ENCODE results near the gene KCNAB1. TPM values are rescaled to one million over a fixed set of nuclear protein-coding genes. Genes with fewer than 3 reads are reported as not detected.

Gene KCNAB1
- total and polyA plus RNA-seq, 2 of the 8 experiments (the other 6 are each of a cell fraction or from before 2014, with no cell fraction given), result 0.51 to 2.3 TPM

- no peak overlapping the region for H3K14ac ChIP-seq (ENCODE audit: insufficient read length)
- ChIA-PET CTCF (ENCODE audit: partially characterized antibody) (interaction anchor here (15.1 kb wide), 1 partner anchor 10 kb away, joined by 228 read pairs; no protein-coding TSS in a partner anchor), POLR2A (ENCODE audit: partially characterized antibody) (interaction anchor here (1.2 kb wide), 1 partner anchor 9 kb away, joined by 3 read pairs; no protein-coding TSS in a partner anchor)
- 12% methylated on average over 5 of the region's 5 CpGs; no CpG with 5 or more reads in 1 of the 2 experiments for WGBS, 2 experiments (ENCODE audit: extremely low coverage in 1 of 2, insufficient coverage in 1 of 2, insufficient read length in 1 of 2, insufficient replicate concordance in 2 of 2, low coverage in 1 of 2, low lambda C conversion rate in 2 of 2, missing lambda C conversion rate in 1 of 2)
- no peaks in the 10 kb centered on the region for H3K9me3 ChIP-seq (ENCODE audit: insufficient read depth in 2 of 2, low read depth in 1 of 2, low read length in 1 of 2)
- no peak overlapping the region for H2AK5ac ChIP-seq (ENCODE audit: low read depth, low read length)
- no peak overlapping the region for H4K91ac ChIP-seq (replicated peaks; ENCODE audit: insufficient read length, low read length)
- no peaks in the 10 kb centered on the region for H3K79me1 ChIP-seq (ENCODE audit: low read depth, low read length)
- H2BK120ac ChIP-seq (replicated peaks; ENCODE audit: low read depth, low read length), result no peak overlapping the region
- H3K23me2 ChIP-seq (ENCODE audit: low read depth, low read length), result no peaks in the 10 kb centered on the region
- no peak overlapping the region for H3K18ac ChIP-seq (ENCODE audit: extremely low read depth, low read length)
- no peak overlapping the region for H4K8ac ChIP-seq (ENCODE audit: extremely low read depth, insufficient read depth, low read length)
- H2BK12ac ChIP-seq (ENCODE audit: low read depth, low read length), result no peak overlapping the region
- no peak overlapping the region for H3K56ac ChIP-seq (replicated peaks; ENCODE audit: insufficient read length, low read depth, low read length)
- H3K27me3 ChIP-seq (replicated peaks in 1 of 4; ENCODE audit: control insufficient read depth in 3 of 4, extremely low read depth in 1 of 4, insufficient read depth in 3 of 4, low read length in 3 of 4), result no peaks in the 10 kb centered on the region
- no peak overlapping the region for H2BK15ac ChIP-seq (ENCODE audit: low read length)
- peak; percentile 94 for FAIRE-seq
- no peak overlapping the region for H3K23ac ChIP-seq (ENCODE audit: insufficient read length)
- DNase-seq (ENCODE audit: low read depth in 1 of 2, low spot score in 2 of 2), result no peak
- no peak overlapping the region; the same call in 1 of the 2 replicates for H3K27ac ChIP-seq (ENCODE audit: low read depth, low read length)
- H3K4ac ChIP-seq (replicated peaks; ENCODE audit: insufficient read length, low read depth, low read length), result no peak overlapping the region
- H3K9ac ChIP-seq (replicated peaks in 1 of 4; ENCODE audit: extremely low read depth in 1 of 4, low read depth in 3 of 4, low read length in 3 of 4), result no peak overlapping the region
- H2AFZ ChIP-seq (ENCODE audit: low read length), result no peak overlapping the region
- peak overlapping the region in 1 of 4 experiments; percentile 16; a peak in 1 of 8 replicates for H3K4me3 ChIP-seq (ENCODE audit: extremely low read depth in 1 of 4, insufficient read depth in 2 of 4, low read depth in 3 of 4, low read length in 4 of 4)
- H4K5ac ChIP-seq (ENCODE audit: insufficient read length, low read depth, low read length), result no peak overlapping the region
- H2BK5ac ChIP-seq (ENCODE audit: low read depth, low read length), result no peak overlapping the region
- no peak overlapping the region for H2BK20ac ChIP-seq (ENCODE audit: low read length)
- peak overlapping the region; percentile 26 to 46; a peak in 1 of 4 replicates for H3K4me2 ChIP-seq (ENCODE audit: insufficient read depth in 1 of 2, low read depth in 2 of 2, low read length in 2 of 2)
- no peaks in the 10 kb centered on the region for H3K36me3 ChIP-seq (ENCODE audit: control insufficient read depth in 2 of 4, insufficient read depth in 4 of 4, low read length in 3 of 4)
- H3K79me2 ChIP-seq (ENCODE audit: control insufficient read depth in 1 of 2, insufficient read depth in 2 of 2, low read length in 2 of 2), result no peaks in the 10 kb centered on the region
- peaks cover 0 to 9% (median 7%) of the 10 kb centered on the region in 4 experiments; a peak in 2 of 7 replicates for H3K4me1 ChIP-seq (replicated peaks in 1 of 4; ENCODE audit: control insufficient read depth in 3 of 4, insufficient read depth in 4 of 4, low read length in 3 of 4)
- no peaks in the 10 kb centered on the region for H4K20me1 ChIP-seq (replicated peaks in 1 of 2; ENCODE audit: control insufficient read depth in 1 of 2, insufficient read depth in 2 of 2, low read length in 2 of 2)
- no peak for TF ChIP-seq FOSL1 (IDR thresholded peaks at IDR 0.05; ENCODE audit: insufficient read depth, low read depth, low read length)
- TF ChIP-seq MAX (IDR thresholded peaks at IDR 0.05), result peak; percentile 24; the same call in 1 of the 2 replicates
- TF ChIP-seq SIN3A (conservative IDR thresholded peaks at IDR 0.05 in 1 of 2, IDR thresholded peaks at IDR 0.05 in 1 of 2; ENCODE audit: low read depth in 1 of 2, low read length in 2 of 2), result peak in 1 of 2 experiments; percentile 63; a peak in 1 of 4 replicates
- TF ChIP-seq TCF12 (IDR thresholded peaks at IDR 0.05; ENCODE audit: low read depth, low read length), result no peak
- no peak for TF ChIP-seq CTBP2 (IDR thresholded peaks at IDR 0.05; ENCODE audit: borderline replicate concordance, insufficient read depth, insufficient read length, low read length)
- TF ChIP-seq SAP30 (IDR thresholded peaks at IDR 0.05; ENCODE audit: insufficient read depth, insufficient replicate concordance, low read length), result no peak
- TF ChIP-seq KDM5A (IDR thresholded peaks at IDR 0.05; ENCODE audit: low read length), result no peak
- TF ChIP-seq RFX5 (IDR thresholded peaks at IDR 0.05; ENCODE audit: borderline replicate concordance, low read depth, low read length), result no peak
- no peak for TF ChIP-seq GTF2F1 (IDR thresholded peaks at IDR 0.05; ENCODE audit: borderline replicate concordance, low read depth, low read length)
- no peak for TF ChIP-seq TEAD4 (IDR thresholded peaks at IDR 0.05; ENCODE audit: low read depth, low read length)
- no peak for TF ChIP-seq SIRT6 (IDR thresholded peaks at IDR 0.05; ENCODE audit: low read length)
- no peak for TF ChIP-seq SP4 (IDR thresholded peaks at IDR 0.05; ENCODE audit: low read length)
- no peak for TF ChIP-seq SRF (IDR thresholded peaks at IDR 0.05; ENCODE audit: low read depth, low read length)
- no peak for TF ChIP-seq RBBP5 (IDR thresholded peaks at IDR 0.05; ENCODE audit: borderline replicate concordance, low read depth, low read length)
These were observed 342.7 kb downstream of the KCNAB1 start for GRCh38 chr3:156463123-156463522.

Measured in H1 (cell line).